SK-N-SH (cell line): ENCODE results near the gene EEA1.

Experiments used
- EP300 ChIP-seq, 2 experiments: IDR thresholded peaks; 2 replicates each; pipeline versions ENCODE4 v1.4.0 to v1.6.1; 2012; ENCODE audit warnings: borderline replicate concordance in 1 of 2, low read depth in 1 of 2, low read length in 1 of 2
- EZH2phosphoT487 ChIP-seq: fragments of 200-600 bp; sonication (generic); IDR thresholded peaks from 2 replicates; pipeline ENCODE4 v1.6.1; 2017; ENCODE audit warnings: low read depth, mixed run types, mild to moderate bottlenecking, antibody characterized with exemption, moderate library complexity, borderline replicate concordance
- JUND ChIP-seq: IDR thresholded peaks from 2 replicates; pipeline ENCODE4 v1.4.0; 2012
- MAX ChIP-seq: IDR thresholded peaks from 2 replicates; pipeline ENCODE4 v1.4.0; 2012; ENCODE audit warnings: low read depth
- MXI1 ChIP-seq: IDR thresholded peaks from 2 replicates; pipeline ENCODE4 v1.6.1; 2012; ENCODE audit warnings: mild to moderate bottlenecking, low read depth, low read length, improper control_type of control experiment
- RCOR1 ChIP-seq: fragments of 150-350 bp; IDR thresholded peaks from 2 replicates; pipeline ENCODE4 v1.6.1; 2017; ENCODE audit warnings: antibody characterized with exemption, low read length
- RFX5 ChIP-seq: IDR thresholded peaks from 2 replicates; pipeline ENCODE4 v1.6.1; 2012; ENCODE audit warnings: mild to moderate bottlenecking, improper control_type of control experiment, low read length
- SMC3 ChIP-seq: IDR thresholded peaks from 2 replicates; pipeline ENCODE4 v1.6.1; 2012; ENCODE audit warnings: low read depth, low read length, improper control_type of control experiment
- TAF1 ChIP-seq: IDR thresholded peaks from 2 replicates; pipeline ENCODE4 v1.6.1; 2012; ENCODE audit warnings: low read depth, mild to moderate bottlenecking, low read length, moderate library complexity, borderline replicate concordance
- YY1 ChIP-seq: IDR thresholded peaks from 2 replicates; pipeline ENCODE4 v1.4.0; 2012; ENCODE audit warnings: low read depth, mild to moderate bottlenecking
- TF ChIP-seq, protein P1 (sequence below): fragments of 200-600 bp; sonication (generic); IDR thresholded peaks from 2 replicates; pipeline ENCODE4 v1.6.1; 2017; ENCODE audit warnings: antibody characterized with exemption, mild to moderate bottlenecking, moderate library complexity
- TF ChIP-seq, protein P2 (sequence below): IDR thresholded peaks from 2 replicates; pipeline ENCODE4 v1.4.0; 2012; ENCODE audit warnings: low read depth, borderline replicate concordance
- TF ChIP-seq, protein P3 (sequence below): IDR thresholded peaks from 2 replicates; pipeline ENCODE4 v1.6.1; 2012; ENCODE audit warnings: mild to moderate bottlenecking, low read depth, low read length, moderate library complexity

DNA sequence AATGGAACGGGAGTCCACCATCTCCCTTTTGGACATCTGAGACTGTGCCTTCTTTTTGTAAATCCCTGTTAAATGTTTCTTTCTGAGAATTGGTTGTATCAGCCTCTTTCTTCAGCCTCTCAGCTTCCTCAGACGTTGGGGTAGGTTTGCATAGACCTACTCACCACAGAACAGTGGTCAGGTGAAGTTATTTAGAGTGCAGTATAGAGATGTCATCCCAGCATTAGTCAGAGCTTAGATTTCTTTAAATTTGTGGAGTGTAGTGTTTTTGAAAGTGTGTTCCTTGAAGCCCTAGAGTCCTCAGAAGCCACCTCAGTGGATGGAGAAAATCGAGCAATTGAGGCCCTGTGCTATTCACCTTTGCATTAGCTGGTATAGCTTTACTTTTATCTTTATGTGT lies 8.9 kb upstream of the EEA1 start:
- TF ChIP-seq, protein P1, sequence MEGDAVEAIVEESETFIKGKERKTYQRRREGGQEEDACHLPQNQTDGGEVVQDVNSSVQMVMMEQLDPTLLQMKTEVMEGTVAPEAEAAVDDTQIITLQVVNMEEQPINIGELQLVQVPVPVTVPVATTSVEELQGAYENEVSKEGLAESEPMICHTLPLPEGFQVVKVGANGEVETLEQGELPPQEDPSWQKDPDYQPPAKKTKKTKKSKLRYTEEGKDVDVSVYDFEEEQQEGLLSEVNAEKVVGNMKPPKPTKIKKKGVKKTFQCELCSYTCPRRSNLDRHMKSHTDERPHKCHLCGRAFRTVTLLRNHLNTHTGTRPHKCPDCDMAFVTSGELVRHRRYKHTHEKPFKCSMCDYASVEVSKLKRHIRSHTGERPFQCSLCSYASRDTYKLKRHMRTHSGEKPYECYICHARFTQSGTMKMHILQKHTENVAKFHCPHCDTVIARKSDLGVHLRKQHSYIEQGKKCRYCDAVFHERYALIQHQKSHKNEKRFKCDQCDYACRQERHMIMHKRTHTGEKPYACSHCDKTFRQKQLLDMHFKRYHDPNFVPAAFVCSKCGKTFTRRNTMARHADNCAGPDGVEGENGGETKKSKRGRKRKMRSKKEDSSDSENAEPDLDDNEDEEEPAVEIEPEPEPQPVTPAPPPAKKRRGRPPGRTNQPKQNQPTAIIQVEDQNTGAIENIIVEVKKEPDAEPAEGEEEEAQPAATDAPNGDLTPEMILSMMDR, result no peak
- no peak for TF ChIP-seq YY1
- TF ChIP-seq, protein P2, sequence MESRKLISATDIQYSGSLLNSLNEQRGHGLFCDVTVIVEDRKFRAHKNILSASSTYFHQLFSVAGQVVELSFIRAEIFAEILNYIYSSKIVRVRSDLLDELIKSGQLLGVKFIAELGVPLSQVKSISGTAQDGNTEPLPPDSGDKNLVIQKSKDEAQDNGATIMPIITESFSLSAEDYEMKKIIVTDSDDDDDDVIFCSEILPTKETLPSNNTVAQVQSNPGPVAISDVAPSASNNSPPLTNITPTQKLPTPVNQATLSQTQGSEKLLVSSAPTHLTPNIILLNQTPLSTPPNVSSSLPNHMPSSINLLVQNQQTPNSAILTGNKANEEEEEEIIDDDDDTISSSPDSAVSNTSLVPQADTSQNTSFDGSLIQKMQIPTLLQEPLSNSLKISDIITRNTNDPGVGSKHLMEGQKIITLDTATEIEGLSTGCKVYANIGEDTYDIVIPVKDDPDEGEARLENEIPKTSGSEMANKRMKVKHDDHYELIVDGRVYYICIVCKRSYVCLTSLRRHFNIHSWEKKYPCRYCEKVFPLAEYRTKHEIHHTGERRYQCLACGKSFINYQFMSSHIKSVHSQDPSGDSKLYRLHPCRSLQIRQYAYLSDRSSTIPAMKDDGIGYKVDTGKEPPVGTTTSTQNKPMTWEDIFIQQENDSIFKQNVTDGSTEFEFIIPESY, result no peak
- TF ChIP-seq RCOR1, result no peak
- TF ChIP-seq JUND, result no peak
- TF ChIP-seq, protein P3, sequence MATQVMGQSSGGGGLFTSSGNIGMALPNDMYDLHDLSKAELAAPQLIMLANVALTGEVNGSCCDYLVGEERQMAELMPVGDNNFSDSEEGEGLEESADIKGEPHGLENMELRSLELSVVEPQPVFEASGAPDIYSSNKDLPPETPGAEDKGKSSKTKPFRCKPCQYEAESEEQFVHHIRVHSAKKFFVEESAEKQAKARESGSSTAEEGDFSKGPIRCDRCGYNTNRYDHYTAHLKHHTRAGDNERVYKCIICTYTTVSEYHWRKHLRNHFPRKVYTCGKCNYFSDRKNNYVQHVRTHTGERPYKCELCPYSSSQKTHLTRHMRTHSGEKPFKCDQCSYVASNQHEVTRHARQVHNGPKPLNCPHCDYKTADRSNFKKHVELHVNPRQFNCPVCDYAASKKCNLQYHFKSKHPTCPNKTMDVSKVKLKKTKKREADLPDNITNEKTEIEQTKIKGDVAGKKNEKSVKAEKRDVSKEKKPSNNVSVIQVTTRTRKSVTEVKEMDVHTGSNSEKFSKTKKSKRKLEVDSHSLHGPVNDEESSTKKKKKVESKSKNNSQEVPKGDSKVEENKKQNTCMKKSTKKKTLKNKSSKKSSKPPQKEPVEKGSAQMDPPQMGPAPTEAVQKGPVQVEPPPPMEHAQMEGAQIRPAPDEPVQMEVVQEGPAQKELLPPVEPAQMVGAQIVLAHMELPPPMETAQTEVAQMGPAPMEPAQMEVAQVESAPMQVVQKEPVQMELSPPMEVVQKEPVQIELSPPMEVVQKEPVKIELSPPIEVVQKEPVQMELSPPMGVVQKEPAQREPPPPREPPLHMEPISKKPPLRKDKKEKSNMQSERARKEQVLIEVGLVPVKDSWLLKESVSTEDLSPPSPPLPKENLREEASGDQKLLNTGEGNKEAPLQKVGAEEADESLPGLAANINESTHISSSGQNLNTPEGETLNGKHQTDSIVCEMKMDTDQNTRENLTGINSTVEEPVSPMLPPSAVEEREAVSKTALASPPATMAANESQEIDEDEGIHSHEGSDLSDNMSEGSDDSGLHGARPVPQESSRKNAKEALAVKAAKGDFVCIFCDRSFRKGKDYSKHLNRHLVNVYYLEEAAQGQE, result no peak
- TF ChIP-seq EZH2phosphoT487, result no peak
- TF ChIP-seq MXI1, result no peak
- TF ChIP-seq RFX5, result no peak
- no peak for TF ChIP-seq EP300 (IDR thresholded peaks at IDR 0.05; ENCODE audit: borderline replicate concordance in 1 of 2, low read depth in 1 of 2, low read length in 1 of 2)
- no peak for TF ChIP-seq MAX
- TF ChIP-seq SMC3, result no peak
- TF ChIP-seq TAF1, result no peak
